KMS-11 (cell line): Measurements from ENCODE around the gene B3GNT5.

Experiments used
- H2AFZ ChIP-seq: fragments of 200-600 bp; sonication (generic); 2 replicates; pipeline ENCODE4 v1.6.1; 2016; ENCODE audit warnings: antibody characterized with exemption, mixed run types, low read depth
- H3K27ac ChIP-seq: fragments of 200-600 bp; sonication (generic); 2 replicates; pipeline ENCODE4 v1.6.1; 2016; ENCODE audit warnings: mild to moderate bottlenecking, mixed run types
- H3K27me3 ChIP-seq: fragments of 200-600 bp; sonication (generic); 2 replicates; pipeline ENCODE4 v1.6.1; 2017; ENCODE audit warnings: mild to moderate bottlenecking, low read depth, mixed run types, moderate library complexity; ENCODE audit not compliant: insufficient read depth
- H3K36me3 ChIP-seq: fragments of 200-600 bp; sonication (generic); 2 replicates; pipeline ENCODE4 v1.6.1; 2017; ENCODE audit warnings: mild to moderate bottlenecking, mixed run types; ENCODE audit not compliant: insufficient read depth
- H3K4me1 ChIP-seq: fragments of 200-600 bp; sonication (generic); 2 replicates; pipeline ENCODE4 v1.6.1; 2016; ENCODE audit warnings: mild to moderate bottlenecking, low read depth, mixed run types; ENCODE audit not compliant: poor library complexity, severe bottlenecking
- H3K4me2 ChIP-seq: fragments of 200-600 bp; sonication (generic); 2 replicates; pipeline ENCODE4 v1.7.0; 2016; ENCODE audit warnings: mild to moderate bottlenecking, mixed run types
- H3K4me3 ChIP-seq: fragments of 200-600 bp; sonication (generic); IDR thresholded peaks from 2 replicates; pipeline ENCODE4 v1.6.1; 2017; ENCODE audit warnings: low read depth, low read length, mixed read lengths; ENCODE audit not compliant: insufficient read depth
- H3K79me2 ChIP-seq: fragments of 200-600 bp; sonication (generic); 2 replicates; pipeline ENCODE4 v1.6.1; 2016; ENCODE audit warnings: low read depth, mixed run types; ENCODE audit not compliant: insufficient read depth
- H3K9ac ChIP-seq: fragments of 200-600 bp; sonication (generic); 2 replicates; pipeline ENCODE4 v1.6.1; 2016; ENCODE audit warnings: mild to moderate bottlenecking, mixed run types
- H4K20me1 ChIP-seq: fragments of 200-600 bp; sonication (generic); 2 replicates; pipeline ENCODE4 v1.6.1; 2016; ENCODE audit warnings: mild to moderate bottlenecking, mixed run types; ENCODE audit not compliant: insufficient read depth
- TF ChIP-seq, protein P1 (sequence below): fragments of 200-600 bp; sonication (generic); conservative IDR thresholded peaks from 2 replicates; pipeline ENCODE4 v1.6.1; 2017; ENCODE audit warnings: low read depth, mild to moderate bottlenecking, antibody characterized with exemption, low read length, moderate library complexity, mixed read lengths

The B3GNT5 gene

GRCh38 chr3:183291497-183292031 is 38.5 kb downstream of the B3GNT5 start:
- Histone ChIP-seq H3K4me2 (no peak overlapping the region), H4K20me1 (no peaks in the 10 kb centered on the region)

DNA sequence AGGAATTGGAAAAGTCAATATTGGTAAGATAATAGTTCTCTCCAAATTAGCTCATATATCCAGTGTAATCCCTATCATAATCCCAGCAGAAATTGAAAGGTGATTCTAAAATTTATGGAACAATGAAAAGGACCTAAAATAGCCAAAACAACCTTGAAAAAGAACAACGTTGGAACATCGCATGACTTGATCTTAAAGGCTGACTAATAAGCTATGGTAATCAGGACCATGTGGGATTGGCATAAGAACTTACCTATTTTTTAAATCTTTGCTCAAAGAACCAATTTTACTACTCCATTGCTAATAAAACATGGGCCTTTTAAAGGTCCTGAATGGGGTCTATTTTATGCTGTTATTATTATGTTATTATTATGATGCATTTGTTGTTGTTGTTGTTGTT is 40.9 kb downstream of the B3GNT5 start:
- TF ChIP-seq, protein P1, sequence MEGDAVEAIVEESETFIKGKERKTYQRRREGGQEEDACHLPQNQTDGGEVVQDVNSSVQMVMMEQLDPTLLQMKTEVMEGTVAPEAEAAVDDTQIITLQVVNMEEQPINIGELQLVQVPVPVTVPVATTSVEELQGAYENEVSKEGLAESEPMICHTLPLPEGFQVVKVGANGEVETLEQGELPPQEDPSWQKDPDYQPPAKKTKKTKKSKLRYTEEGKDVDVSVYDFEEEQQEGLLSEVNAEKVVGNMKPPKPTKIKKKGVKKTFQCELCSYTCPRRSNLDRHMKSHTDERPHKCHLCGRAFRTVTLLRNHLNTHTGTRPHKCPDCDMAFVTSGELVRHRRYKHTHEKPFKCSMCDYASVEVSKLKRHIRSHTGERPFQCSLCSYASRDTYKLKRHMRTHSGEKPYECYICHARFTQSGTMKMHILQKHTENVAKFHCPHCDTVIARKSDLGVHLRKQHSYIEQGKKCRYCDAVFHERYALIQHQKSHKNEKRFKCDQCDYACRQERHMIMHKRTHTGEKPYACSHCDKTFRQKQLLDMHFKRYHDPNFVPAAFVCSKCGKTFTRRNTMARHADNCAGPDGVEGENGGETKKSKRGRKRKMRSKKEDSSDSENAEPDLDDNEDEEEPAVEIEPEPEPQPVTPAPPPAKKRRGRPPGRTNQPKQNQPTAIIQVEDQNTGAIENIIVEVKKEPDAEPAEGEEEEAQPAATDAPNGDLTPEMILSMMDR = no peak
- no peak overlapping the region for H3K4me2 ChIP-seq
- H4K20me1 ChIP-seq = no peaks in the 10 kb centered on the region
- no peak overlapping the region for H3K9ac ChIP-seq
- H3K27ac ChIP-seq = no peak overlapping the region
- no peaks in the 10 kb centered on the region for H3K4me1 ChIP-seq
- no peak overlapping the region for H3K4me3 ChIP-seq
- H3K36me3 ChIP-seq = no peaks in the 10 kb centered on the region
- no peak overlapping the region for H2AFZ ChIP-seq
- no peaks in the 10 kb centered on the region for H3K27me3 ChIP-seq
- no peaks in the 10 kb centered on the region for H3K79me2 ChIP-seq

More at GRCh38 chr3:183291497-183292031, 38.5 kb downstream of the B3GNT5 start:
- Histone ChIP-seq H3K4me3 (no peak overlapping the region), H3K36me3 (no peaks in the 10 kb centered on the region), H3K4me1 (peaks cover under 1% of the 10 kb centered on the region), H3K27me3 (no peaks in the 10 kb centered on the region), H3K27ac (no peak overlapping the region), H2AFZ (no peak overlapping the region), H3K9ac (no peak overlapping the region), H3K79me2 (no peaks in the 10 kb centered on the region)
- TF ChIP-seq, protein P1 = no peak

GRCh38 chr3:183295211-183295610 is 42.2 kb downstream of the B3GNT5 start:
- Histone ChIP-seq H4K20me1 (no peaks in the 10 kb centered on the region), H3K36me3 (no peaks in the 10 kb centered on the region), H2AFZ (no peak overlapping the region), H3K9ac (no peak overlapping the region), H3K27ac (no peak overlapping the region), H3K4me2 (no peak overlapping the region), H3K27me3 (no peaks in the 10 kb centered on the region), H3K4me3 (no peak overlapping the region), H3K79me2 (no peaks in the 10 kb centered on the region), H3K4me1 (no peaks in the 10 kb centered on the region)
- TF ChIP-seq, protein P1 = no peak

DNA sequence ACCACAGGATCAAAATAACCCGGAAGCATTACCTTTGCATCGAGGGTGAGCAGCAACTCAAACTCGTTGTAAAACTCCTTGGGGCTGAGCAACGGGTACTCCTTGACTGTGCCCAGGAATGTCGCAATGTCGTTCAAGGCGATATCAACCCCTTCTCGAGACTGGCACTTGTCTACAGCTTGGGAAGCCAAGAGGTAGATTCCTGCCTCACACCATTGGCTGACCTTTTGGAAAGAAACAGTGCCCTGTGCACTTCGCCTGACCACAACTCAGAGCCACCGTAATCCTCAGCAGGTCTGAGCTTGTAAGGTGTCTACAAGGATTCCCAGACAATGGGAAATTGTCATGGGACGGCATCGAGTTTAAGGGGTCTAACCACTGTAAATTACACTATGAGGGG is 43.9 kb downstream of the B3GNT5 start:
- H3K4me2 ChIP-seq = no peak overlapping the region

More for the DNA sequence above, 43.9 kb downstream of the B3GNT5 start:
- Histone ChIP-seq H3K4me1 (no peaks in the 10 kb centered on the region), H4K20me1 (no peaks in the 10 kb centered on the region), H3K4me3 (no peak overlapping the region), H3K9ac (no peak overlapping the region), H2AFZ (no peak overlapping the region), H3K27ac (no peak overlapping the region), H3K79me2 (no peaks in the 10 kb centered on the region), H3K27me3 (no peaks in the 10 kb centered on the region), H3K36me3 (no peaks in the 10 kb centered on the region)
- TF ChIP-seq, protein P1 = no peak
